Measurements from ENCODE around the gene MED31. TPM values are rescaled to one million over a fixed set of nuclear protein-coding genes. Genes with fewer than 3 reads are reported as not detected.

The MED31 gene
- total and polyA plus RNA-seq, 2 donors from 2014 or later = 15.9 to 21.0 TPM

- DNase-seq (peak in 1 of 5 donors; percentile 29), FAIRE-seq (no peak)
- Histone ChIP-seq H3K9me3 (ENCODE audit: control insufficient read depth in 2 of 3, insufficient read depth in 1 of 3, low read length in 3 of 3) (no peaks in the 10 kb centered on the region), H3K4me1 (ENCODE audit: control insufficient read depth in 2 of 3, insufficient read depth in 2 of 3, low read depth in 1 of 3, low read length in 3 of 3) (peaks cover 0 to 7% (median 0%) of the 10 kb centered on the region in 3 donors), H3K4me3 (ENCODE audit: low read length in 3 of 3) (no peak overlapping the region), H3K27ac (ENCODE audit: low read depth in 2 of 2, low read length in 2 of 2) (no peak overlapping the region), H3K9ac (ENCODE audit: low read length in 3 of 3) (no peak overlapping the region), H3K27me3 (ENCODE audit: control insufficient read depth, insufficient read depth, low read length) (no peaks in the 10 kb centered on the region), H3K36me3 (ENCODE audit: control insufficient read depth in 2 of 3, insufficient read depth in 3 of 3, low read length in 3 of 3) (peaks cover 4 to 17% (median 12%) of the 10 kb centered on the region in 3 donors)
- no peak for TF ChIP-seq CTCF (IDR thresholded peaks at IDR 0.05; ENCODE audit: borderline replicate concordance, extremely low read depth, insufficient read depth)
- intact Hi-C loops (cut with DNase I) = no loop called here
These were observed 52.0 kb downstream of the MED31 start for GRCh38 chr17:6599364-6599763.

- Histone ChIP-seq H3K27me3 (ENCODE audit: control insufficient read depth, insufficient read depth, low read length) (no peaks in the 10 kb centered on the region), H3K9me3 (ENCODE audit: control insufficient read depth in 2 of 3, insufficient read depth in 1 of 3, low read length in 3 of 3) (no peaks in the 10 kb centered on the region), H3K9ac (ENCODE audit: low read length in 3 of 3) (no peak overlapping the region), H3K4me1 (ENCODE audit: control insufficient read depth in 2 of 3, insufficient read depth in 2 of 3, low read depth in 1 of 3, low read length in 3 of 3) (peaks cover 0 to 7% (median 0%) of the 10 kb centered on the region in 3 donors), H3K4me3 (ENCODE audit: low read length in 3 of 3) (no peak overlapping the region), H3K27ac (ENCODE audit: low read depth in 2 of 2, low read length in 2 of 2) (no peak overlapping the region), H3K36me3 (ENCODE audit: control insufficient read depth in 2 of 3, insufficient read depth in 3 of 3, low read length in 3 of 3) (peaks cover 2 to 18% (median 12%) of the 10 kb centered on the region in 3 donors)
- DNase-seq (no peak), FAIRE-seq (no peak)
- intact Hi-C loops (cut with DNase I) = no loop called here
- no peak for TF ChIP-seq CTCF (IDR thresholded peaks at IDR 0.05; ENCODE audit: borderline replicate concordance, extremely low read depth, insufficient read depth)
These were observed 53.7 kb downstream of the MED31 start for GRCh38 chr17:6597727-6598126.

- Histone ChIP-seq H3K27ac (ENCODE audit: low read depth in 2 of 2, low read length in 2 of 2) (no peak overlapping the region), H3K36me3 (ENCODE audit: control insufficient read depth in 2 of 3, insufficient read depth in 3 of 3, low read length in 3 of 3) (peaks cover 2 to 15% (median 12%) of the 10 kb centered on the region in 3 donors), H3K9me3 (ENCODE audit: control insufficient read depth in 2 of 3, insufficient read depth in 1 of 3, low read length in 3 of 3) (no peaks in the 10 kb centered on the region), H3K27me3 (ENCODE audit: control insufficient read depth, insufficient read depth, low read length) (no peaks in the 10 kb centered on the region), H3K4me1 (ENCODE audit: control insufficient read depth in 2 of 3, insufficient read depth in 2 of 3, low read depth in 1 of 3, low read length in 3 of 3) (peaks cover 0 to 7% (median 0%) of the 10 kb centered on the region in 3 donors), H3K4me3 (ENCODE audit: low read length in 3 of 3) (no peak overlapping the region), H3K9ac (ENCODE audit: low read length in 3 of 3) (no peak overlapping the region)
- intact Hi-C loops (cut with DNase I) = no loop called here
- DNase-seq = no peak
- TF ChIP-seq CTCF (IDR thresholded peaks at IDR 0.05; ENCODE audit: borderline replicate concordance, extremely low read depth, insufficient read depth) = no peak
- no peak for FAIRE-seq
These were observed 54.5 kb downstream of the MED31 start for GRCh38 chr17:6596941-6597340.

GRCh38 chr17:6596511-6596910, 54.9 kb downstream of the MED31 start:
- no peaks in the 10 kb centered on the region for H3K27me3 ChIP-seq (ENCODE audit: control insufficient read depth, insufficient read depth, low read length)
- H3K9me3 ChIP-seq (ENCODE audit: control insufficient read depth in 2 of 3, insufficient read depth in 1 of 3, low read length in 3 of 3) = no peaks in the 10 kb centered on the region
- FAIRE-seq (no peak), DNase-seq (no peak)
- H3K36me3 ChIP-seq (ENCODE audit: control insufficient read depth in 2 of 3, insufficient read depth in 3 of 3, low read length in 3 of 3) = peaks cover 5 to 16% (median 12%) of the 10 kb centered on the region in 3 donors
- H3K4me3 ChIP-seq (ENCODE audit: low read length in 3 of 3) = no peak overlapping the region
- no peak for TF ChIP-seq CTCF (IDR thresholded peaks at IDR 0.05; ENCODE audit: borderline replicate concordance, extremely low read depth, insufficient read depth)
- H3K27ac ChIP-seq (ENCODE audit: low read depth in 2 of 2, low read length in 2 of 2) = no peak overlapping the region
- H3K9ac ChIP-seq (ENCODE audit: low read length in 3 of 3) = no peak overlapping the region
- intact Hi-C loops (cut with DNase I) = no loop called here
- H3K4me1 ChIP-seq (ENCODE audit: control insufficient read depth in 2 of 3, insufficient read depth in 2 of 3, low read depth in 1 of 3, low read length in 3 of 3) = peaks cover 0 to 11% (median 3%) of the 10 kb centered on the region in 3 donors

Measured in kidney (tissue), 14 donors.